H1 (cell line): Measurements from ENCODE around the gene ANKRD6. TPM values are rescaled to one million over a fixed set of nuclear protein-coding genes. Genes with fewer than 3 reads are reported as not detected.

Source experiments
- CHD7 ChIP-seq: fragments of 300-600 bp; sonication (generic); IDR thresholded peaks from 2 replicates; pipeline ENCODE4 v1.7.1; 2012; ENCODE audit warnings: low read length, moderate library complexity, mild to moderate bottlenecking, inconsistent platforms; ENCODE audit not compliant: insufficient replicate concordance
- YY1 ChIP-seq: IDR thresholded peaks from 2 replicates; pipeline ENCODE4 v1.6.1; 2011; ENCODE audit warnings: low read depth, mild to moderate bottlenecking, low read length
- polyA plus RNA-seq, 7 experiments: library from polyadenylated mRNA; depleted of rRNA in 3 of 7; stranded (reverse) in 5 of 7; unstranded in 2 of 7; fragments of >200 nt in 5 of 7; fragments of 200-250 nt in 2 of 7; gene quantifications; 1 replicate in 5 of 7; 2 replicates in 1 of 7; 4 replicates in 1 of 7; pipeline versions ENCODE4 v1.2.1 to v1.2.3, GENCODE V29; 2011 to 2013; ENCODE audit warnings: missing spikeins in 2 of 7, mixed read lengths in 2 of 7
- total RNA-seq: library from RNA; stranded (reverse); fragmentation: NEBNext Ultra II Directional; extraction: Animal tissue kit (Norgen Biotek cat#: 25700); gene quantifications from 2 replicates; pipeline ENCODE4 v1.2.1, GENCODE V29; 2021

ANKRD6 gene
- total and polyA plus RNA-seq, 2 of the 8 experiments (the other 6 are each of a cell fraction or from before 2014, with no cell fraction given), result 5.9 to 12.8 TPM

GRCh38 chr6:89434150-89434499 is 1.2 kb downstream of the ANKRD6 start (continued):
- TF ChIP-seq CHD7 (no peak), YY1 (no peak)
- TF ChIP-seq, all 59 proteins: peak for 0
